Activated CD8-positive, alpha-beta memory T cell treated with anti-CD3 and anti-CD28 coated beads for 4 hours (primary cell): ENCODE measurements around the gene MTHFD1.

ENCODE experiments used
- DNase-seq, 2 donors: peaks; one replicate each; pipeline ENCODE4 v3.0.0-alpha.2; 2020; ENCODE audit warnings: low read depth in 2 of 2

MTHFD1 gene

GRCh38 chr14:64495252-64495651 is 107.1 kb downstream of the MTHFD1 start:
- DNase-seq: no peak

GRCh38 chr14:64496764-64497163 is 108.6 kb downstream of the MTHFD1 start:
- DNase-seq: no peak

GRCh38 chr14:64500088-64500487 is 111.9 kb downstream of the MTHFD1 start:
- no peak for DNase-seq

GRCh38 chr14:64501411-64502171 is 113.4 kb downstream of the MTHFD1 start:
- no peak for DNase-seq

GRCh38 chr14:64502456-64502855 is 114.3 kb downstream of the MTHFD1 start:
- no peak for DNase-seq

- no peak for DNase-seq
Observed at GRCh38 chr14:64502887-64503433, 114.8 kb downstream of the MTHFD1 start.

- peak; percentile 93 to 96 for DNase-seq
Observed at GRCh38 chr14:64503434-64504309, 115.5 kb downstream of the MTHFD1 start, which contains the start of gene ZBTB25. Gene ZBTB25, minus strand, starts transcription at chr14:64503838. Its CDS starts 13,305 bp downstream, at chr14:64490533.

GRCh38 chr14:64504310-64504896 is 116.2 kb downstream of the MTHFD1 start, which contains the start of gene ZBTB1:
Gene ZBTB1, plus strand, starts transcription at chr14:64504770. Its CDS starts 16,735 bp downstream, at chr14:64521505.
- peak; percentile 73 to 81 for DNase-seq

- DNase-seq: peak; percentile 71 to 75
Observed at GRCh38 chr14:64504897-64505794, 117.0 kb downstream of the MTHFD1 start.

GRCh38 chr14:64506721-64507120 is 118.6 kb downstream of the MTHFD1 start:
- DNase-seq: no peak

- no peak for DNase-seq
Observed at GRCh38 chr14:64507376-64508156, 119.4 kb downstream of the MTHFD1 start.

- no peak for DNase-seq
Observed at GRCh38 chr14:64508215-64508776, 120.1 kb downstream of the MTHFD1 start.

GRCh38 chr14:64509036-64509435 is 120.9 kb downstream of the MTHFD1 start:
- no peak for DNase-seq
